GM15510 (cell line): ENCODE data around the gene DUSP22.

Experiments used
- POLR2A ChIP-seq: IDR thresholded peaks from 3 replicates; pipeline ENCODE4 v1.6.1; 2011; ENCODE audit warnings: borderline replicate concordance; ENCODE audit not compliant: insufficient read length; ENCODE audit errors: extremely low read depth

The DUSP22 gene

GRCh38 chr6:264626-265025, 27.7 kb upstream of the DUSP22 start:
- TF ChIP-seq POLR2A, result no peak

- TF ChIP-seq POLR2A, result no peak
Observed at GRCh38 chr6:268394-268935, 23.8 kb upstream of the DUSP22 start.

GRCh38 chr6:273551-274058, 18.7 kb upstream of the DUSP22 start:
- no peak for TF ChIP-seq POLR2A

- TF ChIP-seq POLR2A, result no peak
Observed at GRCh38 chr6:277746-278145, 14.5 kb upstream of the DUSP22 start.

- TF ChIP-seq POLR2A, result no peak
Observed at GRCh38 chr6:278494-278893, 13.8 kb upstream of the DUSP22 start.

GRCh38 chr6:279341-280029, 12.8 kb upstream of the DUSP22 start:
- no peak for TF ChIP-seq POLR2A

- no peak for TF ChIP-seq POLR2A
Observed at GRCh38 chr6:280775-281468, 11.4 kb upstream of the DUSP22 start.

GRCh38 chr6:281469-282103, 10.7 kb upstream of the DUSP22 start:
- no peak for TF ChIP-seq POLR2A

- no peak for TF ChIP-seq POLR2A
Observed at GRCh38 chr6:282177-282866, 10.0 kb upstream of the DUSP22 start.

GRCh38 chr6:282867-283416, 9.3 kb upstream of the DUSP22 start:
- no peak for TF ChIP-seq POLR2A

- TF ChIP-seq POLR2A, result no peak
Observed at GRCh38 chr6:284486-284885, 7.8 kb upstream of the DUSP22 start.

- no peak for TF ChIP-seq POLR2A
Observed at GRCh38 chr6:285030-285771, 7.1 kb upstream of the DUSP22 start.

- no peak for TF ChIP-seq POLR2A
Observed at GRCh38 chr6:286681-287488, 5.4 kb upstream of the DUSP22 start.
